ENCODE data around the gene ME3.
"Not testable (repeated sequence)": the region's sequence is repeated elsewhere in the genome, so short reads cannot be mapped to it uniquely, and the experiment has no call there.

ME3 gene

GRCh38 chr11:86547727-86548126 lies 124.7 kb downstream of the ME3 start:
- TF ChIP-seq YY1 (IDR thresholded peaks at IDR 0.05; ENCODE audit: insufficient read depth, insufficient read length): no peak
- TF ChIP-seq ZNF274 (IDR thresholded peaks at IDR 0.05; ENCODE audit: low read depth, low read length): no peak
- TF ChIP-seq SUZ12 (IDR thresholded peaks at IDR 0.05; ENCODE audit: extremely low read depth, insufficient read depth, insufficient read length): no peak
- Histone ChIP-seq H3K4me3 (ENCODE audit: insufficient read length, low read depth) (no peak overlapping the region), H3K36me3 (ENCODE audit: insufficient read depth, insufficient read length, low read length) (no peaks in the 10 kb centered on the region), H3K27me3 (ENCODE audit: insufficient read depth, insufficient read length) (no peaks in the 10 kb centered on the region), H3K9me3 (ENCODE audit: insufficient read depth, low read length) (no peaks in the 10 kb centered on the region), H3K4me1 (ENCODE audit: insufficient read depth, insufficient read length) (no peaks in the 10 kb centered on the region), H3K9ac (ENCODE audit: insufficient read length, low read depth) (no peak overlapping the region)
- no peak for DNase-seq (ENCODE audit: low read depth, low spot score)

- not testable (repeated sequence) for H3K9me3 ChIP-seq (ENCODE audit: insufficient read depth, low read length); H3K27me3 ChIP-seq (ENCODE audit: insufficient read depth, insufficient read length); H3K4me3 ChIP-seq (ENCODE audit: insufficient read length, low read depth); H3K9ac ChIP-seq (ENCODE audit: insufficient read length, low read depth); H3K36me3 ChIP-seq (ENCODE audit: insufficient read depth, insufficient read length, low read length); H3K4me1 ChIP-seq (ENCODE audit: insufficient read depth, insufficient read length); DNase-seq (ENCODE audit: low read depth, low spot score)
Measured at GRCh38 chr11:86541299-86541698, 131.1 kb downstream of the ME3 start.

GRCh38 chr11:86538223-86538548 lies 134.2 kb downstream of the ME3 start:
- no peak overlapping the region for H3K9ac ChIP-seq (ENCODE audit: insufficient read length, low read depth)
- no peaks in the 10 kb centered on the region for H3K4me1 ChIP-seq (ENCODE audit: insufficient read depth, insufficient read length)
- H3K4me3 ChIP-seq (ENCODE audit: insufficient read length, low read depth): no peak overlapping the region
- H3K27me3 ChIP-seq (ENCODE audit: insufficient read depth, insufficient read length): no peaks in the 10 kb centered on the region
- DNase-seq (ENCODE audit: low read depth, low spot score): no peak
- no peaks in the 10 kb centered on the region for H3K9me3 ChIP-seq (ENCODE audit: insufficient read depth, low read length)
- H3K36me3 ChIP-seq (ENCODE audit: insufficient read depth, insufficient read length, low read length): no peaks in the 10 kb centered on the region
- no peak for TF ChIP-seq ZNF274 (IDR thresholded peaks at IDR 0.05; ENCODE audit: low read depth, low read length)
- no peak for TF ChIP-seq SUZ12 (IDR thresholded peaks at IDR 0.05; ENCODE audit: extremely low read depth, insufficient read depth, insufficient read length)
- no peak for TF ChIP-seq YY1 (IDR thresholded peaks at IDR 0.05; ENCODE audit: insufficient read depth, insufficient read length)

- Histone ChIP-seq H3K4me3 (ENCODE audit: insufficient read length, low read depth) (no peak overlapping the region), H3K9me3 (ENCODE audit: insufficient read depth, low read length) (no peaks in the 10 kb centered on the region), H3K36me3 (ENCODE audit: insufficient read depth, insufficient read length, low read length) (no peaks in the 10 kb centered on the region), H3K9ac (ENCODE audit: insufficient read length, low read depth) (no peak overlapping the region), H3K4me1 (ENCODE audit: insufficient read depth, insufficient read length) (no peaks in the 10 kb centered on the region), H3K27me3 (ENCODE audit: insufficient read depth, insufficient read length) (no peaks in the 10 kb centered on the region)
- no peak for DNase-seq (ENCODE audit: low read depth, low spot score)
- no peak for TF ChIP-seq YY1 (IDR thresholded peaks at IDR 0.05; ENCODE audit: insufficient read depth, insufficient read length)
- TF ChIP-seq ZNF274 (IDR thresholded peaks at IDR 0.05; ENCODE audit: low read depth, low read length): no peak
- TF ChIP-seq SUZ12 (IDR thresholded peaks at IDR 0.05; ENCODE audit: extremely low read depth, insufficient read depth, insufficient read length): no peak
Measured at GRCh38 chr11:86537541-86538222, 134.7 kb downstream of the ME3 start.

GRCh38 chr11:86535773-86536172 lies 136.6 kb downstream of the ME3 start:
- Histone ChIP-seq H3K27me3 (ENCODE audit: insufficient read depth, insufficient read length) (no peaks in the 10 kb centered on the region), H3K9me3 (ENCODE audit: insufficient read depth, low read length) (no peaks in the 10 kb centered on the region), H3K4me1 (ENCODE audit: insufficient read depth, insufficient read length) (no peaks in the 10 kb centered on the region), H3K4me3 (ENCODE audit: insufficient read length, low read depth) (no peak overlapping the region), H3K9ac (ENCODE audit: insufficient read length, low read depth) (no peak overlapping the region), H3K36me3 (ENCODE audit: insufficient read depth, insufficient read length, low read length) (no peaks in the 10 kb centered on the region)
- TF ChIP-seq YY1 (IDR thresholded peaks at IDR 0.05; ENCODE audit: insufficient read depth, insufficient read length): no peak
- TF ChIP-seq SUZ12 (IDR thresholded peaks at IDR 0.05; ENCODE audit: extremely low read depth, insufficient read depth, insufficient read length): no peak
- no peak for TF ChIP-seq ZNF274 (IDR thresholded peaks at IDR 0.05; ENCODE audit: low read depth, low read length)
- no peak for DNase-seq (ENCODE audit: low read depth, low spot score)

GRCh38 chr11:86524620-86525352 lies 147.6 kb downstream of the ME3 start:
- Histone ChIP-seq H3K27me3 (ENCODE audit: insufficient read depth, insufficient read length) (no peaks in the 10 kb centered on the region), H3K4me1 (ENCODE audit: insufficient read depth, insufficient read length) (no peaks in the 10 kb centered on the region), H3K9me3 (ENCODE audit: insufficient read depth, low read length) (0 out of 2 replicates have a peak, but pooled peaks cover 8% of the 10 kb centered on the region), H3K4me3 (ENCODE audit: insufficient read length, low read depth) (no peak overlapping the region), H3K9ac (ENCODE audit: insufficient read length, low read depth) (no peak overlapping the region), H3K36me3 (ENCODE audit: insufficient read depth, insufficient read length, low read length) (no peaks in the 10 kb centered on the region)
- no peak for DNase-seq (ENCODE audit: low read depth, low spot score)
- TF ChIP-seq YY1 (IDR thresholded peaks at IDR 0.05; ENCODE audit: insufficient read depth, insufficient read length) (no peak), SUZ12 (IDR thresholded peaks at IDR 0.05; ENCODE audit: extremely low read depth, insufficient read depth, insufficient read length) (no peak), ZNF274 (IDR thresholded peaks at IDR 0.05; ENCODE audit: low read depth, low read length) (no peak)

- Histone ChIP-seq H3K36me3 (ENCODE audit: insufficient read depth, insufficient read length, low read length) (no peaks in the 10 kb centered on the region), H3K4me3 (ENCODE audit: insufficient read length, low read depth) (no peak overlapping the region), H3K9ac (ENCODE audit: insufficient read length, low read depth) (no peak overlapping the region), H3K27me3 (ENCODE audit: insufficient read depth, insufficient read length) (no peaks in the 10 kb centered on the region), H3K4me1 (ENCODE audit: insufficient read depth, insufficient read length) (no peaks in the 10 kb centered on the region), H3K9me3 (ENCODE audit: insufficient read depth, low read length) (0 out of 2 replicates have a peak, but pooled peaks cover 8% of the 10 kb centered on the region)
- TF ChIP-seq SUZ12 (IDR thresholded peaks at IDR 0.05; ENCODE audit: extremely low read depth, insufficient read depth, insufficient read length) (no peak), YY1 (IDR thresholded peaks at IDR 0.05; ENCODE audit: insufficient read depth, insufficient read length) (no peak), ZNF274 (IDR thresholded peaks at IDR 0.05; ENCODE audit: low read depth, low read length) (no peak)
- DNase-seq (ENCODE audit: low read depth, low spot score): no peak
Measured at GRCh38 chr11:86523738-86524619, 148.4 kb downstream of the ME3 start.

GRCh38 chr11:86522512-86522911 lies 149.9 kb downstream of the ME3 start:
- not testable (repeated sequence) for H3K9me3 ChIP-seq (ENCODE audit: insufficient read depth, low read length); H3K27me3 ChIP-seq (ENCODE audit: insufficient read depth, insufficient read length); H3K4me1 ChIP-seq (ENCODE audit: insufficient read depth, insufficient read length); H3K9ac ChIP-seq (ENCODE audit: insufficient read length, low read depth); DNase-seq (ENCODE audit: low read depth, low spot score); H3K36me3 ChIP-seq (ENCODE audit: insufficient read depth, insufficient read length, low read length); H3K4me3 ChIP-seq (ENCODE audit: insufficient read length, low read depth)
